Activated effector memory CD4-positive, alpha-beta T cell treated with anti-CD3 and anti-CD28 coated beads, Interleukin-2, amount 50 U/mL, for 16 hours (primary cell): ENCODE results near the gene LDHD.
A peak's percentile ranks its signal among the peaks of the same experiment; 100 is the strongest.

Experiments used
- DNase-seq: peaks from one replicate; pipeline ENCODE4 v3.0.0-alpha.2; 2020

The LDHD gene

DNA sequence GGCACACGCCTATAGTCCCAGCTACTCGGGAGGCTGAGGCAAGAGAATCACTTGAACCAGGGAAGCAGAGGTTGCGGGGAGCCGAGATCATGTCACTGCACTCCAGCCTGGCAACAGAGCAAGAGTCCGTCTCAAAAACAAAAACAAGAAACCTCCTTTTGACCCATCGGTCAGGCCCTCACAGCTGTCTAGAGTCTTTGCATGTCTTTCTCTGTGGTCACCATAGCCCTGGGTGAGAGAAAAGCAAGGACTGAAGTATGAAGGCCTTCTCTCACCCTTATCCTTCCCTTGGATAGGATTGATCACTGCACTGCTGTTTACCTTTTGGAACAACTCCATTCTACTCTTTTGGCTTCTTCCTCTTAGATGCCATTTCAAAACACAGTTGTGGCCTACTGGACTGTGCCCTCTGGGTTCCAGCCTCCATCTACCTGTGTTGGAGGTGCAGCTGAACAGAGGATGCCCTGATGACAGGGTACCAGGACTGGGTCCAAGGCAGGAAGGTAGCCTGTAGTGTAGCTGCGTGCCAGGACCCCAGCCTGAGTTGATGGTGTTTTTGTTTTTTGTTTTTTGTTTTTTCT, 37.1 kb downstream of the LDHD start:
- DNase-seq = peak; percentile 16

DNA sequence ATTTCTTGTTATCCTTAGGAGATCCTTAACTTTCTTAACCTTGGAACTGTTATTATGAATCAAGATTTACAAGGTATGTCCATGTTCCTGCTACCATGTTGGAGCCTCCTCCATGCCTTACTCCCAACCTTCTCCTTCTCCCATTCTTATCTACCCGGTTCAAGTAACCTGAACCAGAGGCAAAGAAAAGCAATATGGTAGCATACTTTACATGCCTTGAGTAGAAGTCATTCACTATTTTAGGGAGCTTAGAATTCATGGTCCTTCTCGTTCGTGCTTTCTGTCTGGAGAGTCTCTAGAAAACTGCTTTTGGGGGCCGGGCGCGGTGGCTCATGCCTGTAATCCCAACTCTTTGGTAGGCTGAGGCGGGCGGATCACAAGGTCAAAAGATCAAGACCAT, 37.7 kb downstream of the LDHD start:
- DNase-seq = no peak

DNA sequence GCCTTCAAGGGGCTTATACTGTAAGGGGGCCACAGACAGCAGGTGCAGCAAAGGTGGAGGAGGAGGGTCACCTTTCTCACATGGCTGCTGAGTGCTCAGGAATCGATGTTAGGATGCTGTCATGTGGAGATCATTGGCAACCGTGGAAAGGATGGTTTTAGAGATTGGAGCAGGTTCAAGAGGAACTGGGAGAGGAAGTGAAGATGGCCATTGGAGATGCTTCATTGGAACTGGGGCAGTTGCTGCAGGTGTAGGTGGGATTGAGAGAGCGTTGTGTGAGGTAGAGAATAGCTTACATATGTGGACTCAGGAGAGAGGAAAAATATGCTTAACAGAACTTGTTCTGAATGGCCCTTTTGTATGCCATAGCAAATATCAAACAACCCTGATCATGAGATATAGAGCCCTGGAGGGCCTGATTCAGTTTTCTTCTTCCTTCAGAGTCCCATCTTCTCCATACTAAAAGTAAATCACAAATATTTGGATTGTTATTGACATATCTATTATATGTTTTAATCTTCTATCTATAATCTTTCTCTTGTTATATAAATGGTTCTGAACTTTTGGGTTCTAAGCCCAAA, 40.8 kb downstream of the LDHD start:
- DNase-seq = no peak

DNA sequence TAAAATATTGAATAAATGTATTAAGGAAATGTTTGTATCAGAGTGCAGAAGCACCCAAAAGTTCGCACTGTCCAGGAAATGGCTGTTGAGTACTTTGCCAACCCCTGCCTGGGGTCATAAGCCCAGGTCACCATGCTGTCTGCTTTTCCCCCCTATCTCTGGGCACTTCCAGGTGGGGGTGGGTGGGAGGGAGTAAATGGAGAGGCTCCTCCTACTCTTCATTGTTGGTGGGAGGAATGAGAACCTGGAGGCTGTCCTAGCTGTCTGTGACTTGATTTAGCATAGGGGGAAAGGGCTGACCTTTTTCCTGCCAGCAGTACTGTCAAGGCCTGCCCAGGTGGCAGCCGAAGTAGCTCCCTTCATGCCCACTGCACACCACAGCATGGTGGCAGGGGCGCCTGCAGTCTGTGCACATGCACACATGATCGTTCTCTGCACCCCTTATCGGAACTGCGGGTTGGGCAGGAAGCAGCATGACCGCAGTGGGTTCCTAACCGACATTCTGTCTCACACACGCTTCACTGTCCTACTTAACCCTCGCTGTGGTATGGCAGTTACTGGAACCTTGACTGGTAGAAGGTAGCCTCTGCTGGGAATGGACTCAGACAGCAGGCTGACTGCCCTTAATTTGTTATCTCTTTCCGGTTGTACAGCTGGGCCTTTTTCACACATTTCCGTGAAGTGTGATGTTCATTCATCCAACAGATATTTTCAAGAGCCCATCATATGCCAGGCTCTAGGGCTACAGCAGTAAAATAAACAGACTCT, 41.5 kb downstream of the LDHD start:
- peak; percentile 91 for DNase-seq

DNA sequence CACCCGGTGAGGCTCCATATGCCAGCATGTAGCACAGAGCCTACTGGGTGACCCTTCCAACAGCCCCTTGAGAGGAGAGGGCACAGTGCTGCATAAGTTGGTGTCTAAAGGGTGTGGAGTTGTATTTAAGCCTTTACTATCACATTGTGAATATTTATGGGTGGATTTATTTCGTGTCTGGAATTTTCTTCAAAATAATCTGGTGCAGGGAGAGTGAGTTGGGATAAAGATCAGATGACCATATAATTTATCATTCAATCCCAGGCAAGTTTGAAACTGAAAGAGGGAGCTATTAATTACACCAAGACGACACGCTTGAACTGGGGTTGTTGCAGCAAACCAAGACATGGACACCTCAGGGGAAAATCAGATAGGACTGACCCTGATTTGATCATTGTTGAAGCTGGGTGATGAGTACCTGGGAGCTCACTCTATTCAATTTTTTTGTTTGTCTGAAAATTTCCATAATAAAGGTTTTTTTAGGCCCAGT, 42.2 kb downstream of the LDHD start:
- DNase-seq = no peak

DNA sequence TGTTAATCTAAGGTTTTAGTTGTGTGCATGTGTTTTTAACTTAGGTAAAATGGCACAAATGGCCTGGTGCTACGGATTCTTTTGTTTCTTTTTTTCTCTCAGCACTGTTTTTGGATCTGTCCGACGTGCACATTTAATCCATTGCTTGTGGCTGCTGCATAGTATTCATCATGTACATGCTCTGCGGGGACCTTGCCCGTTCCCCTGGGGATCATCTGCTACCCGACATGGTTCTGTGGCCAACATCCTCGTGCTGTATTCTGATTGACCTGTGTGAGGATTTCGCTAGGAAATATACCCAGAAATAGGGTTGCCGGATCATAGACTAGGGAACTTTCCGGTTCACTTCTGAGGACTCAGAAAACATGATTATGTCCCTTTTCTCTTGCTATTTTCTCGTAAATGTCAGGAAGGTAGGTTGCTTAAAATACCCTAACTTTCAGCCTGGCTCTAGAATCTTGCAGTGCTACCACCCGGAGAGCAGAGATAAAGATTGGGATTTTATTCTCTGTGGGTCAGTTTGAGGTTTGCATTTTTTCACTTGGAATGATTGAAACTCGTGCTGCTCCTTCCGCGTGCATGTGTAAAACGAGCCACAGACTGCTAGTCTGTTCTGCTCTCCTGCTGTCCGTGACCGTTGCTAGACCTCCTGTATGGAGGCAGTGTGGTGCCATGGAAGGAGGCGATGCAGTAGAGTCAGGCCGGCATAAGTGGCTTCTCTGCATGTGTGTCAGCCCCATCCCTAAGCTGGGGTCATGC, 42.9 kb downstream of the LDHD start:
- DNase-seq = peak; percentile 53

DNA sequence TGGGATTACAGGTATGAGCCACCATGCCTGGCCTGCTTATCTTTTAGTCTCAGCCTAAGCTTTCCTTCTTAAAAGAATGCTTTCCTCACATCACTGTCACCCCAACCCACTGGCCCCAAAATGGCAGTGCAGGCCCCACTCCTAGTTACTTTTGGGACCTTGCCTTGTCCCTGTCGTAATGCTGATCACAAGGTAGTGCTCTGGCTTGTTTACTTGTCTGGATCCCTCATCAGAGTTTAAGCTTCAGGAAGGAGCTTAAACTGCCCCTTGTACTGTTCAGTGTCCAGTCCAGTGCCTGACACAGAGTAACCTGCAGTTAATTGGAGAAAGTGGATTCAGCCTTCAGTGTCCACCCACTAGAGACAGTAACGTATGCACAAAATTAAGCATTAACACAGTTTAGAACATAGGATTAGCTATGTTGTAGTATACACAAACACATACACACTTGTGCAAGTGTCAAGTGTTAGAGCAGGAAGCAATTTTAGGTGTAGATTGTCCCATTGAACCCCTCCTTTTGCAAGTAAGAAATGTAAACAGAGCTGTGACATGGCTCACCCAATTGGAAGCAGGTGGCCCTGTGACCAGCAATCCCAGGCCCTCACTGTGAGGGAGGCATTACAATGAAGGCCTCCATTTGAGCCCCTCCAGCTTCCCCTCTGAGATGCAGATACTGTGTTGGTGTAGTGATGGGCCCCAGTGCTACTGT, 44.2 kb downstream of the LDHD start:
- peak; percentile 27 for DNase-seq

DNA sequence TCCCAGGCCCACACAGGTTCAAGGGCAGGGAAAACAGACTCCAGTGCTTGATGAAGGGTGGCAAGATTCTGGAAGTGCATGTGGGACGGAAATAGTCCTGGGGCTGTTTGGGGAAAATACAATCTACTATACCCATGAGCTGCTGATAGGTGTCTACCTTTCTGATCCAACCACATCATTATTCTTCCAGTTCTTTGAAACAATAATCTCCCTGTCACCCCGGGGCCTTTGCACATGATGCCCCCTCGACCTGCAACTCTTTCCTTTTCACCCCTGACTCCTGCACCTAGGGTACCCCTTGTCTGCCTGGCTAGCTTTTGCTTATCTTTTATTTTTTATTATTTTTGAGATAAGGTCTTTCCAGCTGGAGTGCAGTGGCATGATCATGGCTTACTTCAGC, 45.0 kb downstream of the LDHD start:
- no peak for DNase-seq

DNA sequence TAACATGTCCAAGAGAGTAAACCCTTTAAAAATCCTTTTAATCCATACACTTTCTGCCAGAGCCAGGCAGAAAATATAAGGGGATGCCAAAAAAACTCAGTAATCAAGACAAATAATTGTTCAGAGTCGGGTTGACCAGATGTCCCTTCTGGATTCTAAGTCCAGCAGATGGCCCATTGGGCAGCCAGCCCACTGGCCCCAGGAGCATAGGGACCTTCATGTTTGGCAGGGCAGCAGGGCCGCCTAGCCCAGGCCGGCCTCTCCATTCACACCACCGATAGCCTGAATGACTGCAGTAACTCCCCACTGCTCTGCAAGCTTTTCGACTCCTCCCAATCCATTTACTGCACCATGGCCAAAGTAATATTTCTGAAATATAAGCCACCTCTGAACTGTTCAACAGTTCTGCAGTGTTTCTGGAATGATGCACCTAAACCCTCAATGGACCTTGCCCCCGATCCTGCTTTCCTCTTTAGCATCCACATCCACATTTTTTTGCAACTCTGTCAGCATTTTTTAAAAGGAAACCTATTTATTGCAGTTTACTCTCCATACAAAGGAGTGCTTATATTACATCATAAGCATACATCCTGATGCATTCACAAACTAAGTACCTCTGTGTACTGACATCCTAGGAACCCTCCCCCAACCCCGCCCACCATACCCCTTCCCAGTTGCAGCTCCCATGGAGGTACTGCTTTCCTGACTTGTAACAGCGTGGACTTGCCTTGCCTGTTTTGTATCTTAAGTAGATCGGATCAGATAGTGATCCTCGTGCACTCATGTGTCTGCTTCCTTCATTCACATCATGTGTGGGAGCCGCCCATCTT, 46.4 kb downstream of the LDHD start:
- peak; percentile 30 for DNase-seq

DNA sequence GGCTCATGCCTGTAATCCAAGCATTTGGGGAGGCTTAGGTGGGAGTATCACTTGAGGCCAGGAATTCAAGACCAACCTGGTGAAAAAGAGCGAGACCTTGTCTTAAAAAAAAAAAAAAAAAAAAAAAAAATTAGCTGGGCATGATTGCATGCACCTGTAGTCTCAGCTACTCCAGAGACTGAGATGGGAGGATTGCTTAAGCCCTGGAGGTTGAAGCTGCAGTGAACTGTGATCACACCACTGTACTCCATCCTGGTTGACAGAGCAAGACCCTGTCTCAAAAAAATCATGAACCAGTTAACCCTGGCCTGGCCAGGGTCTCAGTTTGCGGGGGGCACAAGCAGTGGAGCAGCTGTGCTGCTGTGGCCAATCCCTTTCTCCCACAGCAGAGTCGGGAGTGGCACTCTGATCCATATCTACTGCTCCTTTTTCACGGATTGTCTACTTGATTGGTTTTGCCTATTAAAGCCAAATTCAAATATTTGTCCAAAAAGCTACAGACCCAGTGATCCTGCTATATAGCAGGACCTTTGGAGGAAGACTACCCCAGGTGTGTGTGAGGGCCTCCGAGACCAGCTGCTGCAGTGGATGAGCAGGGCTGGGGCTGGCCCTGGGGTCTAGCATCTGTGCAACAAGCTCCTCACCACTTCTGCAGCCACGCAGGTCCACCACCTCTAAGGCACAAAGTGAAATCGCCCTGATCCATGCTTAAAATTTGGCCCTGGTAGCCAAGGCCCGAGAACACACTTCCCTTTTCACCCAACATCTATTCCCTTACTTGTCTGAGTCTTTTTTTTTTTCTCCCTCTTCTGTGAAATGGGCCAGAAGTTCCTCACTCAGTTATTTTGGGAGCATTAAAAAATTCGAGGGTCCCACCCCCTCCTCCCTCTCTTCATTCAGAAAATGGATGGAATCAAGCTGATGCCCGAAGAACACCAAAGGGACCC, 48.2 kb downstream of the LDHD start:
- DNase-seq = peak; percentile 34

DNA sequence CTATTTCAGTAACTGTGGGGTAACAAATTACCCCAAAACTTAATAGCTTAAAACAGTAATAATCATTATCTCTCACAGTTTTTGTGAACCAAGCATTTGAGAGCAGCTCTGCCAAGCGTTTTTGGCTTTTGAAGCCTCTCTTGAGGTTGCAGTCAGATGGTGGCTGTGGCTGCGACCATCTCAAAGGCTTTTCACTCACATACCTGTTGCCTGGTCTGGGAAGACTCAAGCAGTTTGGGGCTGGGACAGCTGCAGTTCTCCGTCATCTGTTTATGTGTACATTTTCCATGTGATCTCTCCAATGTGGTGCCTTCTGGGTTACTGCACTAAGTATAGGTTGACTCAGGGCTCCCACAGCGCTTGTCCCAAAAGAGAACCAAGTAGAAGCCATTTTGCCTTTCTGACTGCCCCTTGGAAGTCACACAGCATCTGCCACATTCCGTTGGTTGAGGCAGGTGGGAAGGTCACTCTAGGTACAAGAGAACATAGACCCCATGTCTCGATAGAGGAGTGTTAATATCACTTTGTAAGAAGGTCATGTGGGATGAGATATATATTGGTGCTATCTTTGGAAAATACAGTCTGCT, 49.6 kb downstream of the LDHD start:
- peak; percentile 19 for DNase-seq

DNA sequence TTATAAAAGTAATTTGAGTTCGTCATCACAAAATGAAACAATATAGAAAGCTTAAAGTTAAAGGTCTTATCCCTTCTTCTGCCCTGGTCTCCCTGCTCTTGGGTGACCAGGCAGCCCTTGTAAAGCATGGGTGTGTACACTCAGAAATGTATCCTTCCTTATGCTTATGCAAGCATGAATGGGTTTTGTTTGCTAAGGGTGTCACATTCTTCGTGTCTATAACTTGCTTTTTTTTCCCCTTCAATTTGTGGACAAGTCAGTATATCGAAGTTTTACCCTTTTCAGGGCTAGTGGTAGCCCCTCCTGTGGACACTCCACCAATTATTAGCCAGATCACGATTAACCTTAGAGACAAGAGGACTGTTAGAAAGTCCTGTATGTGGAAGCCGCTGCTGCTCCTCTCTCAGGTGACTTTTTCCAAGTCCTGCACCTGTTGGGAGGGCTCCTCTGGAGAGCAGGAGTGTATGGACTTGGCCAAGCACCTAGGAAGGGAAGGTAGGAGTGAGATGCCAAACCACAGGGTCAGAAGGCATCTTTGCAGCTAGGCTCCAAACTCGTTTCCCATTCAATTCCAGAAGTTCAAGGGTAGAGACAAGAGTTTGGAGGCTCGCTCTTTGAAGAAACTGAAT, 50.9 kb downstream of the LDHD start:
- DNase-seq = no peak

DNA sequence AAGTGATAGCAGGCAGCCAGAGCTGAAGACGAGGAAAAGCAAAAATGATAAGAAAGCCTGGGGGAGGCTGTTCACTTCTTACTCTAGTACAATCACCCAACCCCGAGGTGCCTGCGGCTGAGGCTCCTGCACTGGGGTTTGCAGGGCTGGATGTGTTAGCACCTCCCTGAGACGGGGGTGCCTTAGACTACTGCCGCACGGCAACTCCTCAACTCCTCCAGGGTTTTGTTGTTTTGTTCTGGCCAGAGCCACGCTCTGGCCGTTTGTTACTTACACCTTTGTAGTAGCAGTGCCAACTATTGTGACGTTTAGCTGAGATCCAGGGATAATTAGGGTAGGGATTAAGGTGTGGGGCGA, 51.5 kb downstream of the LDHD start:
- DNase-seq = no peak

DNA sequence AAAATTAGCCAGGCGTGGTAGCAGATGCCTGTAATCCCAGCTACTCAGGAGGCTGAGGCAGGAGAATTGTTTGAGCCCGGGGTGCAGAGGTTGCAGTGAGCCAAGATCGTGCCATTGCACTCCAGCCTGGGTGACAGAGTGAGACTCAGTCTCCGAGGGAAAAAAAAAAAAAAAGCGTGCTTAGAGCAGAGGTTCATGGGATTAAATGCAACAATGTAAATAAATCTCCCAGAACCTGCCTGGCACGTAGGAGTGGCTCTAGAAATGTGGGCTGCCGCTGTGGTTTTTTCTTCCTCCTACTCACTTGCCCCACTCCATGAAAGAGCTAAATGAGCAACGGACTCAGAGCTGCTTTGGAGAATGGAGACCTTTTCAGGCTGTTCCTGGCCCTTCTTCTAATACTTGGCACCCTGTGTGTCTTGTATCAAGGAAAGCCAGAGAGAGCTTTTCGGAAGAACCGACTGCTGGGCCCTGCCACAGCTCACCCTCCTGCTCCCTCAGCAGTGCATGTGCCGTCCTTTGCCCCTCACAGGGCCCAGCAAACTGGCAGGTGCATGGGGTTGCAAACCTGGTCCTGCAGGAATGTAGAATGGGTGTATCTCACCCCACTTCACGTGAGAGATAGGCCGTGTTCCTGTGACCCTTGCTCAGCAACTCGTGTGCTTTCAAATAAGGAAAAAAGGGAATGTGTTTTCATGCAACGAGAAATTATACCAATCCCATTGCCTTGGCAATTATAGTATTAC, 52.0 kb downstream of the LDHD start:
- DNase-seq = no peak

DNA sequence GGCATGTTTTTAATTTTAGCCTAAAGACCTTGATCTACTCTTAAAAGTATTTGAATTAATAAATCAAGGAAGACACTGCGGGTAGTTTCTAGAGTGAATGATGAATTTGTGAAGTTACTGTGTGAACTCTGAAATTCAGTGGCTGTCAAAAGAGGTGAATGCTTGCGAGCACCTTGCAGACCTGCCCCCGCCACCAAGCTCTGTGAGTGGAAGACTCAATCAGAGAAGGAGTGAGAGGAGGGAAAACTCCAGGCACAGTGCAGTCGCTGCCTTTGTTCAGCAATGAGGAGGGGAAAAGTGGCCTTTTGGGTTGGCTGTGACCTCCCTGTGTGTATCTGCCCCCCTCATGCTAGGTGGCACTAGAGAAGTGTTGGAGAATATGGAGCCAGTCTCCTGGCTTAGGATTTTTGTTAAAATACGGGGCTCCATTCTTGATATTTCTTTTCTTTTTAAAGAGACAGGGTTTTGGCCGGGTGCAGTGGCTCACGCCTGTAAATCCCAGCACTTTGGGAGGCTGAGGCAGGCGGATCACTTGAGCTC, 53.0 kb downstream of the LDHD start:
- DNase-seq = no peak

DNA sequence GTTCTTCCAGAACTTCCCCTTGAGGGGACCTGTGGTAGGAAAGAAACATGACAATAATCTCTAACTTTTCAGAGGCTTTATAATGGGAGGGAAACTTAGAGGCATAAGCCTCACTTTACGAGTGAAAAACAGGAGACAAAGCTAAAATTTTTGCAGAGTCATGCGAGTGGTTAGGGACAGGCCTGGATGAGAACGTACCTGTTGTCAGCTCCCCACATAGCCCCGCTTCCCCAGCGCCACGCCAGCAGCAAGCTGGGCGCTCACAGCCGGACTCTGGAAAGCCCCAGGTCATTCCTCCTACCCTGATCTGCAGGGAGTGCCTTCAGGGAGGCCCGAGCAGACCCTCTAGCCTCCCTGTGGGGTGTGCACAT, 53.6 kb downstream of the LDHD start:
- DNase-seq = no peak

DNA sequence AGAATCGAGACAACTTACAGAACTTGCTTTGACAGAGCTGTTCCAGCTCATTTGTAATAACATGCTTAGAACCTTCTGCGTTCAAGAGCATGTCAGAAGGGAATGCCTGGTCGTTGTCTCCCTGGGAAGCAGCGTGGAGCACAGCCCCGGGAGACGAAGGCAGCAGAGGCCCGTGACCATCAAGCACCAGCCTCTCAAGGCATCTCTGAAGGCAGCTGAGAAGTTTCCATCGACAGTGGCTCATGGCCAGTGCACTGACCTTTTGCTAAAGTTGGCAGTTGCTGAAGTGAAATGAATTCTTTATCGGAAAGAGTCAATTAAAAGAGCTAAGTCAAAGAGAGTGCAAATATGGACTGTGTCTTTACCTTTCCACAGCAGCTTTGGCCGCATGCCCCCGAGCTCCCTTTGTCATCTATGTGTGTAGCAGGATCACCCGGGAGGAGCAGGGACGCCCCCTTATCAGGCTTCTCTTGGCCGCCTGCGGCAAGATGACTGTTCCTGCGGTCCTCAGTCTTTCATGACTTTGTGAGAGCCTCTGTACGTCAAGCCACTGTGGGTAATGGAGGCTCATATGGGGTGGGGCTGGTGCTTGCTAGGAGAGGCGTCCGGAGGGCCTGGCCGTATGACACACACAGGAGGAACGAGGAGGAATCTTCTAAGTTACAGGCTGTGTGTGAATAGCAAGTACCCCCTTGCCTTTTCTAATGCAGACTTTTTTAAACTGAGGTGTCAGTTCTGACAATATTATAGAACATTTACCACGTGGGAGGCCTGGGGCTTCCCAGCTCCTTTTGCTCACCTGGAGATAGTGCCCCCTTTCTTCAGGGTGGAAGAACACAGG, 54.2 kb downstream of the LDHD start:
- no peak for DNase-seq
